ENCODE results near the gene RPL41.
"Not testable (repeated sequence)": the region's sequence is repeated elsewhere in the genome, so short reads cannot be mapped to it uniquely, and the experiment has no call there.

The RPL41 gene

GRCh38 chr12:56154818-56155217 is 38.4 kb downstream of the RPL41 start:
- DNase-seq (ENCODE audit: low spot score) = no peak

GRCh38 chr12:56155256-56155845 is 38.9 kb downstream of the RPL41 start:
- DNase-seq (ENCODE audit: low spot score) = no peak

GRCh38 chr12:56156464-56157200 is 40.2 kb downstream of the RPL41 start:
- DNase-seq (ENCODE audit: low spot score) = not testable (repeated sequence)

- DNase-seq (ENCODE audit: low spot score) = peak; percentile 80
These were observed 41.0 kb downstream of the RPL41 start for GRCh38 chr12:56157201-56158028.

GRCh38 chr12:56158029-56158925 is 41.8 kb downstream of the RPL41 start, which contains the start of gene MYL6:
Gene MYL6, plus strand, starts transcription at chr12:56158359. Its CDS starts 43 bp downstream, at chr12:56158402.
- DNase-seq (ENCODE audit: low spot score) = peak; percentile 93

GRCh38 chr12:56158926-56159461 is 42.6 kb downstream of the RPL41 start:
- DNase-seq (ENCODE audit: low spot score) = no peak

GRCh38 chr12:56159482-56160192 is 43.2 kb downstream of the RPL41 start:
- DNase-seq (ENCODE audit: low spot score) = no peak

- DNase-seq (ENCODE audit: low spot score) = peak; percentile 88
These were observed 43.8 kb downstream of the RPL41 start for GRCh38 chr12:56160193-56160763.

- DNase-seq (ENCODE audit: low spot score) = no peak
These were observed 44.7 kb downstream of the RPL41 start for GRCh38 chr12:56160894-56161689.

- DNase-seq (ENCODE audit: low spot score) = no peak
These were observed 45.4 kb downstream of the RPL41 start for GRCh38 chr12:56161690-56162351.

- no peak for DNase-seq (ENCODE audit: low spot score)
These were observed 46.2 kb downstream of the RPL41 start for GRCh38 chr12:56162468-56163290.

- no peak for DNase-seq (ENCODE audit: low spot score)
These were observed 47.3 kb downstream of the RPL41 start for GRCh38 chr12:56163533-56164344.

- DNase-seq (ENCODE audit: low spot score) = no peak
These were observed 47.9 kb downstream of the RPL41 start for GRCh38 chr12:56164345-56164729.

GRCh38 chr12:56165369-56165768 is 48.9 kb downstream of the RPL41 start:
- no peak for DNase-seq (ENCODE audit: low spot score)

All from kidney capillary endothelial cell (primary cell).